OCI-LY7 (cell line): ENCODE data around the gene ZMYND19.
A peak's percentile ranks its signal among the peaks of the same experiment; 100 is the strongest.

Experiments
- EZH2phosphoT487 ChIP-seq: fragments of 200-600 bp; sonication (generic); IDR thresholded peaks from 2 replicates; pipeline ENCODE4 v1.6.1; 2018; ENCODE audit warnings: low read depth, borderline replicate concordance, mild to moderate bottlenecking, mixed run types, antibody characterized with exemption, low read length, moderate library complexity, mixed read lengths
- TF ChIP-seq, protein P1 (sequence below): fragments of 200-600 bp; sonication (generic); conservative IDR thresholded peaks from 2 replicates; pipeline ENCODE4 v1.5.1; 2014; ENCODE audit warnings: mild to moderate bottlenecking, antibody characterized with exemption, low read length, moderate library complexity, mixed read lengths

DNA sequence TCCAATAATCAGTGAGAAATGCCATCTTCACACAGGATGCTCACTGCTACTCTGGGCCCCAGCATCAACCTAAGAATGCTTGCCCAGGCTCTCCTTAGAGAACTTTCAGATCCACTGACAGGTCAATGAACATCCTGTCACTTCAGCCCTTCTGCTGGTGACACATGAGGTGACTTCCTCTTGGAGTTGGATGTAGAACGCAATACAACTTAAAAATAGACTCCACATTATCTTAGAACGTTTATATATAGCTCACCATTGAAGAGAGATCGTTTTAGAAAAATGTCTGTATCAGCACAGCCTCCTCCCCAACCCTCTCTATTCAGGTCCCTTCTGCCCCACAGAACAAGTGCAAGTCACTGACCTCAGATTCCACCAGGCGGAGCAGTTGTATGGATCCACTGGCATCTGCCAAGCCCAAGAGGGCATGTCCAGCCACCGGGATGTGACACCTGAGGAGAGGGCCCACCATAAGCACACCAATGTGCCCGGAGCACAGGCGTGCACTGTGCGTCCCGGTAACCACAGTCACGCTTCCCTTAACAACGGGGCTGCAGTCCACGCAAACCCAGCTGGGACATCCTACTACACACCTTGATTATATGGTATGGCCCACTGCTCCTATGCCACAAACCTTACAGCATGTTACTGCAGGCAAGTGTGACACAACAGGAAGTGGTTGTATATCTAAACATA, 14.4 kb downstream of the ZMYND19 start:
- TF ChIP-seq, protein P1, sequence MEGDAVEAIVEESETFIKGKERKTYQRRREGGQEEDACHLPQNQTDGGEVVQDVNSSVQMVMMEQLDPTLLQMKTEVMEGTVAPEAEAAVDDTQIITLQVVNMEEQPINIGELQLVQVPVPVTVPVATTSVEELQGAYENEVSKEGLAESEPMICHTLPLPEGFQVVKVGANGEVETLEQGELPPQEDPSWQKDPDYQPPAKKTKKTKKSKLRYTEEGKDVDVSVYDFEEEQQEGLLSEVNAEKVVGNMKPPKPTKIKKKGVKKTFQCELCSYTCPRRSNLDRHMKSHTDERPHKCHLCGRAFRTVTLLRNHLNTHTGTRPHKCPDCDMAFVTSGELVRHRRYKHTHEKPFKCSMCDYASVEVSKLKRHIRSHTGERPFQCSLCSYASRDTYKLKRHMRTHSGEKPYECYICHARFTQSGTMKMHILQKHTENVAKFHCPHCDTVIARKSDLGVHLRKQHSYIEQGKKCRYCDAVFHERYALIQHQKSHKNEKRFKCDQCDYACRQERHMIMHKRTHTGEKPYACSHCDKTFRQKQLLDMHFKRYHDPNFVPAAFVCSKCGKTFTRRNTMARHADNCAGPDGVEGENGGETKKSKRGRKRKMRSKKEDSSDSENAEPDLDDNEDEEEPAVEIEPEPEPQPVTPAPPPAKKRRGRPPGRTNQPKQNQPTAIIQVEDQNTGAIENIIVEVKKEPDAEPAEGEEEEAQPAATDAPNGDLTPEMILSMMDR, result peak; percentile 76
- TF ChIP-seq EZH2phosphoT487, result no peak
